Vagina (tissue), 2 donors: ENCODE data around the gene CHTF8. TPM values are rescaled to one million over a fixed set of nuclear protein-coding genes. Genes with fewer than 3 reads are reported as not detected.

Source experiments
- DNase-seq, 2 donors: peaks; one replicate each; pipeline ENCODE4 v3.0.0-alpha.2; 2017; ENCODE audit errors: extremely low spot score in 2 of 2
- H3K27ac ChIP-seq: fragments of 200-600 bp; sonication (generic); one replicate; pipeline ENCODE4 v1.5.1; 2019
- H3K27me3 ChIP-seq: fragments of 200-600 bp; sonication (generic); one replicate; pipeline ENCODE4 v1.5.1; 2019
- H3K36me3 ChIP-seq, 2 donors: fragments of 200-600 bp; sonication (generic); one replicate each; pipeline ENCODE4 v1.5.1; 2017 to 2019
- H3K4me1 ChIP-seq: fragments of 200-600 bp; sonication (generic); one replicate; pipeline ENCODE4 v1.5.1; 2019
- H3K4me3 ChIP-seq, 2 donors: fragments of 200-600 bp; sonication (generic); 1 replicate in 1 of 2; 2 replicates in 1 of 2; pipeline ENCODE4 v1.5.1; 2016 to 2019
- H3K9me3 ChIP-seq: fragments of 200-600 bp; sonication (generic); one replicate; pipeline ENCODE4 v1.5.1; 2019
- CTCF ChIP-seq, 3 experiments: fragments of 450-650 bp in 2 of 3; fragments of 200-600 bp in 1 of 3; sonication (generic) in 1 of 3; IDR thresholded peaks; one replicate each; pipeline ENCODE4 v1.5.1; 2017 to 2019; ENCODE audit warnings: antibody characterized with exemption in 3 of 3, mild to moderate bottlenecking in 2 of 3, moderate library complexity in 2 of 3
- POLR2A ChIP-seq, 2 donors: fragments of 450-650 bp; IDR thresholded peaks; one replicate each; pipeline ENCODE4 v1.6.1; 2017; ENCODE audit warnings: antibody characterized with exemption in 2 of 2, mild to moderate bottlenecking in 2 of 2, moderate library complexity in 2 of 2
- POLR2AphosphoS5 ChIP-seq, 2 donors: sonication (generic); formaldehyde crosslinking; IDR thresholded peaks; one replicate each; pipeline ENCODE4 v1.9.0; 2017; ENCODE audit warnings: antibody characterized with exemption in 2 of 2, mild to moderate bottlenecking in 2 of 2, low read depth in 1 of 2; ENCODE audit not compliant: insufficient read depth in 1 of 2
- intact Hi-C: fragments of 100-400 bp; cut with DNase I; formaldehyde crosslinking; loops from one replicate; pipeline ENCODE4 v1.15.1; 2023
- small RNA-seq: library from RNA; depleted of rRNA; stranded (forward); fragments of <200 nt; gene quantifications from one replicate; pipeline ENCODE3, GENCODE V24; 2016
- total RNA-seq: library from RNA; depleted of rRNA; stranded (reverse); fragments of >200 nt; gene quantifications from one replicate; pipeline ENCODE4 v1.2.3, GENCODE V29; 2016

CHTF8 gene
- total RNA-seq, 1 donor from 2014 or later, result 59.4 TPM

DNA sequence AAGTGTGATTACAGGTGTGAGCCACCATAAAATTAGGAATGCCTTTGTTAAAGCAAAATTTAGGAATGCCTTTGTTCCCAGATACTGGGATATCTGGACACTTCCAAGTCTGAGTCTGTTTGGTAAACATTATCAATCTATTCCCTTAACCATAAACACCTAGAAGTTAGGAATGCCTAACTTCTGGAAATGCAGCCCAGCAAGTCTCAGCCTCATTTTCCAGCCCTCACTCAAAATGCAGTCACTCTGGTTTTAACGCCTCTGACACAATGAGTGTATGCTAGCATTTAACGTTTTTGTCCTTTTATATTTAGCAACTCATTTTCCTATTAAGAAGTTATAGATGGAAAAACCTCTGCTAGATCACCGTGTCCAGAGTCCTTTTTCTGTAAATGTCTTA, 61.4 kb downstream of the CHTF8 start:
- H3K4me1 ChIP-seq, result no peaks in the 10 kb centered on the region
- no peak overlapping the region for H3K27ac ChIP-seq
- intact Hi-C loops, result no loop called here
- no peaks in the 10 kb centered on the region for H3K27me3 ChIP-seq
- H3K4me3 ChIP-seq, result no peak overlapping the region
- TF ChIP-seq POLR2A (IDR thresholded peaks at IDR 0.05) (no peak), CTCF (IDR thresholded peaks at IDR 0.05) (no peak), POLR2AphosphoS5 (IDR thresholded peaks at IDR 0.05; ENCODE audit: insufficient read depth in 1 of 2, low read depth in 1 of 2) (no peak)
- H3K36me3 ChIP-seq, result no peaks in the 10 kb centered on the region
- DNase-seq, result no peak
- no peaks in the 10 kb centered on the region for H3K9me3 ChIP-seq

DNA sequence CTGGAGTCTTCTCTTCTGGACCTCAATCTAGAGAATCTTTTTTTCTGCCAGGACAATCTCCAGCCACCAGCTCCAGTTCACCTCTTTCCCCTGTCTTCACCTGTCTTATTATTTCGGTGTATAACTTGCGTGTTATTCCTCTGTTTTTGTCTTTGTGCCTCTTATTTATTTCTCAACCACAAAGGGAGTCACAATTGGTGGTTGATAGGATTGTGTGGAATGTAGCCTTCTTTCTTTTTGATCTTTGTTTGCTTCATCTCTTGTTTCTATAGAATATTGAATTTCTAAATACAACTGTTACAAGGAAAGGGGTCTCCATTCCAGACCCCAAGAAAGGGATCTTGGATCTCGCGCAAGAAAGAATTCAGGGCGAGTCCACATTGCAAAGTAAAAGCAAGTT, 62.9 kb downstream of the CHTF8 start:
- H3K4me1 ChIP-seq, result no peaks in the 10 kb centered on the region
- H3K9me3 ChIP-seq, result no peaks in the 10 kb centered on the region
- intact Hi-C loops, result no loop called here
- DNase-seq, result no peak
- no peak for TF ChIP-seq POLR2AphosphoS5 (IDR thresholded peaks at IDR 0.05; ENCODE audit: insufficient read depth in 1 of 2, low read depth in 1 of 2)
- TF ChIP-seq POLR2A (IDR thresholded peaks at IDR 0.05), result no peak
- TF ChIP-seq CTCF (IDR thresholded peaks at IDR 0.05), result no peak
- no peak overlapping the region for H3K4me3 ChIP-seq
- no peaks in the 10 kb centered on the region for H3K36me3 ChIP-seq
- no peaks in the 10 kb centered on the region for H3K27me3 ChIP-seq
- H3K27ac ChIP-seq, result no peak overlapping the region

Small RNA genes lying within 50 kb of the gene (small RNA-seq; reads per million reads assigned to genes)
- not detected for gene RNU6-22P

Other genes starting within 250 kb of the CHTF8 start
- 25.8 TPM for gene HAS3, start 26.9 kb downstream of the CHTF8 start, total RNA-seq
- gene UTP4, start 61 bp upstream of the CHTF8 start, total RNA-seq, result 34.9 TPM
- 50.8 TPM for gene SNTB2, start 54.6 kb upstream of the CHTF8 start, total RNA-seq
- gene VPS4A, start 178.8 kb upstream of the CHTF8 start, total RNA-seq, result 27.7 TPM
- gene PDF, start 198.0 kb upstream of the CHTF8 start, total RNA-seq, result 44.9 TPM
- gene COG8, start 207.0 kb upstream of the CHTF8 start, total RNA-seq, result 46.2 TPM
- 15.2 TPM for gene NIP7, start 207.2 kb upstream of the CHTF8 start, total RNA-seq
- gene TMED6, start 219.2 kb upstream of the CHTF8 start, total RNA-seq, result not detected